Measurements from ENCODE around the gene YPEL5.

DNA sequence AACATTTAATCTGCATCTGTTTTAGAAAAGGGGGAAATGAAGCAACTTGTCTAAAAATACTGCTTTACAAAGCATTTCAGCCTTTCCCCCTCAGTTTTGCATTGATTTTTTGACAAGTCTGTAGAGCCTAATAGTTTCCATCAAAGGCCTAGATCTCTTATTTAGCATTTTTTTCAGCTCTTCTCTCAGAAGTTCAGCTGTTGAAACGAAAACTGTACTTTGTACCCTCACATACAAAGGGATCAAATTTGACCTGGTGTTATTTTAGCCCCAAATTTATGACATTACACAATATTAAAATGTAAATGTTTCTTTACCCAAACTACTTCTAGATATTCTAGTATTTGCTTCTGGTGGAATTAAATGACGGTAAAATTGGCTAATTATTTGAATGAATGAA is 13.0 kb downstream of the YPEL5 start:
- TF ChIP-seq, protein P1, sequence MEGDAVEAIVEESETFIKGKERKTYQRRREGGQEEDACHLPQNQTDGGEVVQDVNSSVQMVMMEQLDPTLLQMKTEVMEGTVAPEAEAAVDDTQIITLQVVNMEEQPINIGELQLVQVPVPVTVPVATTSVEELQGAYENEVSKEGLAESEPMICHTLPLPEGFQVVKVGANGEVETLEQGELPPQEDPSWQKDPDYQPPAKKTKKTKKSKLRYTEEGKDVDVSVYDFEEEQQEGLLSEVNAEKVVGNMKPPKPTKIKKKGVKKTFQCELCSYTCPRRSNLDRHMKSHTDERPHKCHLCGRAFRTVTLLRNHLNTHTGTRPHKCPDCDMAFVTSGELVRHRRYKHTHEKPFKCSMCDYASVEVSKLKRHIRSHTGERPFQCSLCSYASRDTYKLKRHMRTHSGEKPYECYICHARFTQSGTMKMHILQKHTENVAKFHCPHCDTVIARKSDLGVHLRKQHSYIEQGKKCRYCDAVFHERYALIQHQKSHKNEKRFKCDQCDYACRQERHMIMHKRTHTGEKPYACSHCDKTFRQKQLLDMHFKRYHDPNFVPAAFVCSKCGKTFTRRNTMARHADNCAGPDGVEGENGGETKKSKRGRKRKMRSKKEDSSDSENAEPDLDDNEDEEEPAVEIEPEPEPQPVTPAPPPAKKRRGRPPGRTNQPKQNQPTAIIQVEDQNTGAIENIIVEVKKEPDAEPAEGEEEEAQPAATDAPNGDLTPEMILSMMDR (conservative IDR thresholded peaks at IDR 0.05; ENCODE audit: low read depth, low read length), result no peak
- no peak for TF ChIP-seq EZH2 (IDR thresholded peaks at IDR 0.05; ENCODE audit: borderline replicate concordance, low read depth, low read length, poor library complexity, severe bottlenecking)

All from A673 (cell line).